ENCODE results near the gene LTB4R2. TPM values are rescaled to one million over a fixed set of nuclear protein-coding genes. Genes with fewer than 3 reads are reported as not detected.

LTB4R2 gene
- total and polyA plus RNA-seq, 7 donors = under 0.01 to 5.5 (median 3.6) TPM; not detected in 1

- Histone ChIP-seq H3K4me1 (no peaks in the 10 kb centered on the region), H3K9me3 (no peaks in the 10 kb centered on the region), H3K4me3 (no peak overlapping the region), H3K36me3 (peaks cover 0 to 34% (median 0%) of the 10 kb centered on the region in 4 donors), H3K27me3 (no peaks in the 10 kb centered on the region), H3K27ac (no peak overlapping the region)
- WGBS, 2 donors = 71 to 82% methylated on average over 6 of the region's 6 CpGs
- TF ChIP-seq, protein P1, sequence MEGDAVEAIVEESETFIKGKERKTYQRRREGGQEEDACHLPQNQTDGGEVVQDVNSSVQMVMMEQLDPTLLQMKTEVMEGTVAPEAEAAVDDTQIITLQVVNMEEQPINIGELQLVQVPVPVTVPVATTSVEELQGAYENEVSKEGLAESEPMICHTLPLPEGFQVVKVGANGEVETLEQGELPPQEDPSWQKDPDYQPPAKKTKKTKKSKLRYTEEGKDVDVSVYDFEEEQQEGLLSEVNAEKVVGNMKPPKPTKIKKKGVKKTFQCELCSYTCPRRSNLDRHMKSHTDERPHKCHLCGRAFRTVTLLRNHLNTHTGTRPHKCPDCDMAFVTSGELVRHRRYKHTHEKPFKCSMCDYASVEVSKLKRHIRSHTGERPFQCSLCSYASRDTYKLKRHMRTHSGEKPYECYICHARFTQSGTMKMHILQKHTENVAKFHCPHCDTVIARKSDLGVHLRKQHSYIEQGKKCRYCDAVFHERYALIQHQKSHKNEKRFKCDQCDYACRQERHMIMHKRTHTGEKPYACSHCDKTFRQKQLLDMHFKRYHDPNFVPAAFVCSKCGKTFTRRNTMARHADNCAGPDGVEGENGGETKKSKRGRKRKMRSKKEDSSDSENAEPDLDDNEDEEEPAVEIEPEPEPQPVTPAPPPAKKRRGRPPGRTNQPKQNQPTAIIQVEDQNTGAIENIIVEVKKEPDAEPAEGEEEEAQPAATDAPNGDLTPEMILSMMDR (IDR thresholded peaks at IDR 0.05) = no peak
- TF ChIP-seq POLR2A (IDR thresholded peaks at IDR 0.05) (no peak), EP300 (IDR thresholded peaks at IDR 0.05) (no peak), POLR2AphosphoS5 (IDR thresholded peaks at IDR 0.05) (no peak)
- DNase-seq = no peak
- intact Hi-C loops (cut with DNase I) = no loop called here
Measured at GRCh38 chr14:24263848-24264247, 46.1 kb upstream of the LTB4R2 start.

- Histone ChIP-seq H3K4me3 (no peak overlapping the region), H3K27me3 (no peaks in the 10 kb centered on the region), H3K36me3 (peaks cover 0 to 38% (median 0%) of the 10 kb centered on the region in 4 donors), H3K27ac (no peak overlapping the region), H3K9me3 (no peaks in the 10 kb centered on the region), H3K4me1 (no peaks in the 10 kb centered on the region)
- TF ChIP-seq EP300 (IDR thresholded peaks at IDR 0.05) = no peak
- TF ChIP-seq, protein P1 (IDR thresholded peaks at IDR 0.05) = no peak
- TF ChIP-seq POLR2AphosphoS5 (IDR thresholded peaks at IDR 0.05) = no peak
- no peak for TF ChIP-seq POLR2A (IDR thresholded peaks at IDR 0.05)
- WGBS, 2 donors = 89 to 90% methylated on average over 6 of the region's 6 CpGs
- no peak for DNase-seq
- intact Hi-C loops (cut with DNase I) = no loop called here
Measured at GRCh38 chr14:24264298-24264697, 45.6 kb upstream of the LTB4R2 start.

DNA sequence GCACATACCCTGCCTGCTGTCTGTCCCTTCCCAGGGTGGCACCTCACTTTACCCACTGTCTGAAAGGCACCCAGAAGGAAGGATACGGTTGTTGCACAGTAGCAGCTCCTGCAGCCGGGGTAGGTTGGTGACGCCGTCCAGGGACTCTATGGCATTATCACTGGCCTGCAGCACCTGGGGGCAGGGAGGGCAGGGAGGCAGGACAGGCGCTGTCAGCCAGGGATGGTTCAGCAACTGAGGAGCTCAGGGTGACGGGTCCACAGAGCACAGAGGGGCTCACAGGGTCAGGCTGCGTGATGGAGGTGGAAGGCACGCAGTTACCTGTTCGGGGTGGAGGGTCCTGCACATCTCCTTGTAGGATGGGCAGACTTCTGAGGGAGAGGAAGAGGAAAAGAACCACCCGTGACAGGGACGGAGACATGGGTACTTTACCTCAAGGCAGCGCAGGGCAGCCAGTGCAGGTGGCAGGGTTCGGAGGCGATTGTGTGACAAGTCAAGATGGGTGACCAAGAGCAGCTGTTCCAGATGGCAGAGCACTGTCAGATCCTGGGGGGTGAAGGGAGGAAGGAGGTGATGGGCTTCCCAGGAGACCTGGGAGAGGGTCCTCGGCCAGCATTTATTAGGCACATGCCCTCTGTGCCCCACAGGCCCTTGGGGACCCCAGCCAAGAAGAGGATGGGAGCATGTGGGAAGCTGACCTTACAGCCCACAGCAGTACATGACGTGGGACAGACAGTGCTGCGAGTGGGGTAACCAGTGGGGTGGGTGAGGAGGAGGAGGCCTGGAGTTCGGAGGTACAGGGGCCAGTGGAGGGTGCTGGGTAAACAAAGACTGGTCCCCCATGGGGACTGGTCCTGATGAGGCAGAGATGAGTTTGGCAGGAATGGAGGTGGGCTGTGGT is 43.3 kb upstream of the LTB4R2 start:
- TF ChIP-seq EP300 (IDR thresholded peaks at IDR 0.05) = no peak
- TF ChIP-seq, protein P1 (IDR thresholded peaks at IDR 0.05) = no peak
- TF ChIP-seq POLR2AphosphoS5 (IDR thresholded peaks at IDR 0.05) = no peak
- TF ChIP-seq POLR2A (IDR thresholded peaks at IDR 0.05) = no peak
- Histone ChIP-seq H3K9me3 (no peaks in the 10 kb centered on the region), H3K36me3 (peaks cover 0 to 39% (median 0%) of the 10 kb centered on the region in 4 donors), H3K27me3 (no peaks in the 10 kb centered on the region), H3K4me1 (peaks cover 0 to 6% (median 2%) of the 10 kb centered on the region in 4 donors), H3K4me3 (no peak overlapping the region), H3K27ac (no peak overlapping the region)
- WGBS, 2 donors = 92 to 93% methylated on average over 18 of the region's 18 CpGs
- intact Hi-C loops (cut with DNase I) = no loop called here
- DNase-seq = no peak

DNA sequence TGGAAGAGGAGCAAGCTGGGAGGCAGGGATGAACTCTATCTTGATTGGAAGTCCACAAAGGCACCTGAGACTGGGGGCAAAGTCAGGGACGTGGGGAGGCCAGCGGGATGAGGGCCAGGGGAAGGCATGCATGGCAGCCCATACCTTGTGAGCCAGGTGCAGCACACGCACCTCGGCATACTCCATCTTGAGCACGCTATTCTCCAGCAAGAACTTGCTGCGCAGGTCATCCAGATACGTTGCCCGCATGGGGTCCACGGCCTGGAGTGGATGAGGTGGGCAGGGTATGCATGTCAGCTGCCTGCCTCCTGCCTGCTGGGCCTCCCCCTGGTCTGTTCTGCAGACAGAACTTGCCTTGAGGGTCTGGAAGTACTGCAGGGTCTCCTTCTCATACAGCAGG is 42.4 kb upstream of the LTB4R2 start:
- peaks cover 0 to 10% (median 7%) of the 10 kb centered on the region in 4 donors for H3K4me1 ChIP-seq
- no peak overlapping the region for H3K4me3 ChIP-seq
- H3K27ac ChIP-seq = no peak overlapping the region
- 95% methylated on average over 9 of the region's 9 CpGs for WGBS, 2 donors
- TF ChIP-seq EP300 (IDR thresholded peaks at IDR 0.05) (no peak), POLR2A (IDR thresholded peaks at IDR 0.05) (no peak), POLR2AphosphoS5 (IDR thresholded peaks at IDR 0.05) (no peak)
- TF ChIP-seq, protein P1 (IDR thresholded peaks at IDR 0.05) = no peak
- H3K9me3 ChIP-seq = no peaks in the 10 kb centered on the region
- no peak for DNase-seq
- H3K36me3 ChIP-seq = peaks cover 0 to 39% (median 0%) of the 10 kb centered on the region in 4 donors
- H3K27me3 ChIP-seq = no peaks in the 10 kb centered on the region
- intact Hi-C loops (cut with DNase I) = no loop called here

All from sigmoid colon (tissue), 7 donors.